HG02678 (cell line): Measurements from ENCODE around the gene POFUT2.

Experiments used
- ATAC-seq: cut with Tn5 transposase; IDR thresholded peaks from one replicate; pipeline ENCODE4 v1.9.1; 2021; ENCODE audit warnings: mild to moderate bottlenecking, moderate library complexity; ENCODE audit not compliant: unreplicated experiment

Gene POFUT2

GRCh38 chr21:45299026-45299863 lies 11.6 kb upstream of the POFUT2 start:
- no peak for ATAC-seq

- no peak for ATAC-seq
These were observed 10.2 kb upstream of the POFUT2 start for GRCh38 chr21:45297869-45298268.

- ATAC-seq = no peak
These were observed 9.6 kb upstream of the POFUT2 start for GRCh38 chr21:45297329-45297728.

- no peak for ATAC-seq
These were observed 8.9 kb upstream of the POFUT2 start for GRCh38 chr21:45296638-45297037.

- no peak for ATAC-seq
These were observed 8.1 kb upstream of the POFUT2 start for GRCh38 chr21:45295576-45296365.

- ATAC-seq = no peak
These were observed 7.0 kb upstream of the POFUT2 start for GRCh38 chr21:45294509-45295291.

GRCh38 chr21:45293726-45294401 lies 6.2 kb upstream of the POFUT2 start:
- no peak for ATAC-seq

GRCh38 chr21:45293220-45293725 lies 5.6 kb upstream of the POFUT2 start:
- no peak for ATAC-seq

- no peak for ATAC-seq
These were observed 4.9 kb upstream of the POFUT2 start for GRCh38 chr21:45292399-45293219.

GRCh38 chr21:45291613-45292398 lies 4.1 kb upstream of the POFUT2 start:
- ATAC-seq = no peak

GRCh38 chr21:45290948-45291612 lies 3.4 kb upstream of the POFUT2 start:
- ATAC-seq = no peak

- no peak for ATAC-seq
These were observed 2.2 kb upstream of the POFUT2 start for GRCh38 chr21:45289655-45290515.

GRCh38 chr21:45289134-45289533 lies 1.4 kb upstream of the POFUT2 start:
- no peak for ATAC-seq

- ATAC-seq = no peak
These were observed 746 bp upstream of the POFUT2 start for GRCh38 chr21:45288441-45288841.

- ATAC-seq = no peak
These were observed 841 bp downstream of the POFUT2 start for GRCh38 chr21:45286671-45287437.

GRCh38 chr21:45285266-45285931 lies 2.3 kb downstream of the POFUT2 start:
- ATAC-seq = no peak
